Right lobe of liver (tissue), 4 donors: Measurements from ENCODE around the gene CASP6.

ENCODE experiments used
- POLR2A ChIP-seq: fragments of 450-650 bp; IDR thresholded peaks from one replicate; pipeline ENCODE4 v1.6.1; 2017; ENCODE audit warnings: antibody characterized with exemption, mild to moderate bottlenecking
- TF ChIP-seq, protein P1 (sequence below), 4 donors: fragments of 200-600 bp in 3 of 4; fragments of 450-650 bp in 1 of 4; IDR thresholded peaks; one replicate each; pipeline versions ENCODE4 v1.5.1 to v1.8.0; 2016 to 2022; ENCODE audit warnings: antibody characterized with exemption in 4 of 4, mild to moderate bottlenecking in 2 of 4
- donor health status: DM: no; HTN: no; CAD: no.
- donor health status: DM: no; HTN: no; CAD: no.
- donor health status: DM: no; HTN: yes; CAD: no.

DNA sequence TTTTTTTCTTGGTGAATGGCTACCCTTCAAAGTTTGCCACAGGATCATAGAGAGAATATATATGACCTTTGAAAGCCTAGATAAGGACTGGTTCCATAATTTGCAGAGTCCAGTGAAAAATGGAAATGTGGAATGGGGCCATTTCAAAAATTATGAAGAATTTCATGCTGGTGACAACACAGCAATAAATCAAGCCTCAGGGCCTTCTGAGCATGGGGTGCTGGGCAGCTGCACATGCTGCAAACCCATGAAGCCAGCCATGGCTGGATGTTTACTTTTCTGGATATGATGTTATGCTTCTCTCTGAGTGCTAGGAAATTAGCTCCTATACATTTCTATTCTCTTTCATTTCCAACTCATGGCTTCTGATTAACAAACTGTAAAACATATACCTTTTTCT, 42.6 kb upstream of the CASP6 start:
- TF ChIP-seq, protein P1, sequence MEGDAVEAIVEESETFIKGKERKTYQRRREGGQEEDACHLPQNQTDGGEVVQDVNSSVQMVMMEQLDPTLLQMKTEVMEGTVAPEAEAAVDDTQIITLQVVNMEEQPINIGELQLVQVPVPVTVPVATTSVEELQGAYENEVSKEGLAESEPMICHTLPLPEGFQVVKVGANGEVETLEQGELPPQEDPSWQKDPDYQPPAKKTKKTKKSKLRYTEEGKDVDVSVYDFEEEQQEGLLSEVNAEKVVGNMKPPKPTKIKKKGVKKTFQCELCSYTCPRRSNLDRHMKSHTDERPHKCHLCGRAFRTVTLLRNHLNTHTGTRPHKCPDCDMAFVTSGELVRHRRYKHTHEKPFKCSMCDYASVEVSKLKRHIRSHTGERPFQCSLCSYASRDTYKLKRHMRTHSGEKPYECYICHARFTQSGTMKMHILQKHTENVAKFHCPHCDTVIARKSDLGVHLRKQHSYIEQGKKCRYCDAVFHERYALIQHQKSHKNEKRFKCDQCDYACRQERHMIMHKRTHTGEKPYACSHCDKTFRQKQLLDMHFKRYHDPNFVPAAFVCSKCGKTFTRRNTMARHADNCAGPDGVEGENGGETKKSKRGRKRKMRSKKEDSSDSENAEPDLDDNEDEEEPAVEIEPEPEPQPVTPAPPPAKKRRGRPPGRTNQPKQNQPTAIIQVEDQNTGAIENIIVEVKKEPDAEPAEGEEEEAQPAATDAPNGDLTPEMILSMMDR (IDR thresholded peaks at IDR 0.05): no peak
- no peak for TF ChIP-seq POLR2A
